Tibial nerve (tissue), 4 donors: ENCODE results near the gene SEMA3B. TPM values are rescaled to one million over a fixed set of nuclear protein-coding genes. Genes with fewer than 3 reads are reported as not detected.

ENCODE experiments used
- DNase-seq, 2 donors: peaks; one replicate each; pipeline ENCODE4 v3.0.0-alpha.2; 2019; ENCODE audit warnings: low spot score in 2 of 2
- H3K27ac ChIP-seq, 4 donors: fragments of 200-600 bp; sonication (generic) in 3 of 4; one replicate each; pipeline ENCODE4 v1.5.1; 2017 to 2019; ENCODE audit warnings: mild to moderate bottlenecking in 1 of 4
- H3K27me3 ChIP-seq, 2 donors: fragments of 200-600 bp; sonication (generic) in 1 of 2; one replicate each; pipeline versions ENCODE4 v1.5.1 to v1.6.0; 2017 to 2019
- H3K36me3 ChIP-seq, 3 donors: fragments of 200-600 bp; sonication (generic); one replicate each; pipeline ENCODE4 v1.5.1; 2018 to 2019
- H3K4me1 ChIP-seq, 4 donors: fragments of 200-600 bp; sonication (generic) in 3 of 4; one replicate each; pipeline ENCODE4 v1.5.1; 2017 to 2019
- H3K4me3 ChIP-seq, 4 donors: fragments of 200-600 bp; sonication (generic) in 3 of 4; one replicate each; pipeline ENCODE4 v1.5.1; 2017 to 2019; ENCODE audit warnings: mild to moderate bottlenecking in 1 of 4, moderate library complexity in 1 of 4
- H3K9me3 ChIP-seq, 4 donors: fragments of 200-600 bp; sonication (generic) in 3 of 4; one replicate each; pipeline ENCODE4 v1.5.1; 2017 to 2019
- EP300 ChIP-seq, 2 donors: sonication (generic); formaldehyde crosslinking; IDR thresholded peaks; one replicate each; pipeline ENCODE4 v1.6.1; 2017; ENCODE audit warnings: antibody characterized with exemption in 2 of 2, mild to moderate bottlenecking in 1 of 2
- POLR2A ChIP-seq, 2 donors: fragments of 450-650 bp; IDR thresholded peaks; one replicate each; pipeline ENCODE4 v1.6.1; 2017; ENCODE audit warnings: antibody characterized with exemption in 2 of 2, mild to moderate bottlenecking in 2 of 2, moderate library complexity in 2 of 2
- WGBS, 2 donors: methylation state at CpG; one replicate each; pipeline ENCODE4 v1.1.5; 2018; 5-methylcytosine and 5-hydroxymethylcytosine counted together
- total RNA-seq, 4 donors: library from RNA; depleted of rRNA; stranded (reverse); fragments of >200 nt; gene quantifications; one replicate each; pipeline ENCODE4 v1.1.0, GENCODE V29; 2016
- TF ChIP-seq, protein P1 (sequence below), 5 experiments: fragments of 200-600 bp in 3 of 5; fragments of 450-650 bp in 2 of 5; sonication (generic) in 3 of 5; IDR thresholded peaks; one replicate each; pipeline ENCODE4 v1.5.1; 2016 to 2019; ENCODE audit warnings: antibody characterized with exemption in 5 of 5, mild to moderate bottlenecking in 3 of 5, moderate library complexity in 2 of 5

The SEMA3B gene
- total RNA-seq, 4 donors from 2014 or later: 251 to 334 (median 261) TPM

DNA sequence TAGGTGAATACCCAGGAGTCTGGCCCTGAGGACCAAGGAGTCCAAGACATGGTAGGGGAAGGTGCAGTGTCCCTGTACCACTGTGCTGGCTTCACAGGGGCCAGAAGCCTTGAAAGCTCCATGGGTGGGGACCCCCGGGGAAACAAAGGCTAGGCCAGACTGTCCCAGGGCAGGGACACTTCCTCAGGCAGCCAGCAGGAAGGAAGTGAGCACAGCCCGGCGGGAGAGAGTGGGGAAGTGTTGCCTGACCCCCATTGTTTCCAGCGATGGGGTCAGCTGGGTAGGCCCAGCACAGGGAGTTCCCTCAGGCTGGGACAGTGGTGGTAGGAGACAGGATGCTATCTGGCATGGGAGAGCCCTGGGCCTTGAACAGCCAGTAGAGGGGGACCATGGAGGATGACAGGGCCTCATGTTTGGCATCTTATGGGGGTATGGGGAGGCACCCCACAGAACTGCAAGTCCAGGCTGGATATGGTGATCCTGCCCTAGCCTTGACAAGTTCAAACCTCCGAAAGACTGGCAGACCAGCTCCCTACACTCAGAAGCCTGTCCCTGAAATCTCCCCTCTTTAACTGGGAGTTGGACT, 54.8 kb downstream of the SEMA3B start:
- no peak for TF ChIP-seq POLR2A (IDR thresholded peaks at IDR 0.05)
- TF ChIP-seq, protein P1, sequence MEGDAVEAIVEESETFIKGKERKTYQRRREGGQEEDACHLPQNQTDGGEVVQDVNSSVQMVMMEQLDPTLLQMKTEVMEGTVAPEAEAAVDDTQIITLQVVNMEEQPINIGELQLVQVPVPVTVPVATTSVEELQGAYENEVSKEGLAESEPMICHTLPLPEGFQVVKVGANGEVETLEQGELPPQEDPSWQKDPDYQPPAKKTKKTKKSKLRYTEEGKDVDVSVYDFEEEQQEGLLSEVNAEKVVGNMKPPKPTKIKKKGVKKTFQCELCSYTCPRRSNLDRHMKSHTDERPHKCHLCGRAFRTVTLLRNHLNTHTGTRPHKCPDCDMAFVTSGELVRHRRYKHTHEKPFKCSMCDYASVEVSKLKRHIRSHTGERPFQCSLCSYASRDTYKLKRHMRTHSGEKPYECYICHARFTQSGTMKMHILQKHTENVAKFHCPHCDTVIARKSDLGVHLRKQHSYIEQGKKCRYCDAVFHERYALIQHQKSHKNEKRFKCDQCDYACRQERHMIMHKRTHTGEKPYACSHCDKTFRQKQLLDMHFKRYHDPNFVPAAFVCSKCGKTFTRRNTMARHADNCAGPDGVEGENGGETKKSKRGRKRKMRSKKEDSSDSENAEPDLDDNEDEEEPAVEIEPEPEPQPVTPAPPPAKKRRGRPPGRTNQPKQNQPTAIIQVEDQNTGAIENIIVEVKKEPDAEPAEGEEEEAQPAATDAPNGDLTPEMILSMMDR (IDR thresholded peaks at IDR 0.05): peak in 2 of 5 experiments; percentile 8 to 31
- peak in 1 of 2 donors; percentile 53 for TF ChIP-seq EP300 (IDR thresholded peaks at IDR 0.05)
- Histone ChIP-seq H3K36me3 (peaks cover 0 to 32% (median 0%) of the 10 kb centered on the region in 3 donors), H3K27ac (peak overlapping the region; percentile 72 to 99 (median 92)), H3K27me3 (no peaks in the 10 kb centered on the region), H3K4me1 (peaks cover 0 to 86% (median 47%) of the 10 kb centered on the region in 4 donors), H3K9me3 (no peaks in the 10 kb centered on the region), H3K4me3 (no peak overlapping the region)
- DNase-seq: no peak
- WGBS, 2 donors: 29 to 34% methylated on average over 5 of the region's 5 CpGs

DNA sequence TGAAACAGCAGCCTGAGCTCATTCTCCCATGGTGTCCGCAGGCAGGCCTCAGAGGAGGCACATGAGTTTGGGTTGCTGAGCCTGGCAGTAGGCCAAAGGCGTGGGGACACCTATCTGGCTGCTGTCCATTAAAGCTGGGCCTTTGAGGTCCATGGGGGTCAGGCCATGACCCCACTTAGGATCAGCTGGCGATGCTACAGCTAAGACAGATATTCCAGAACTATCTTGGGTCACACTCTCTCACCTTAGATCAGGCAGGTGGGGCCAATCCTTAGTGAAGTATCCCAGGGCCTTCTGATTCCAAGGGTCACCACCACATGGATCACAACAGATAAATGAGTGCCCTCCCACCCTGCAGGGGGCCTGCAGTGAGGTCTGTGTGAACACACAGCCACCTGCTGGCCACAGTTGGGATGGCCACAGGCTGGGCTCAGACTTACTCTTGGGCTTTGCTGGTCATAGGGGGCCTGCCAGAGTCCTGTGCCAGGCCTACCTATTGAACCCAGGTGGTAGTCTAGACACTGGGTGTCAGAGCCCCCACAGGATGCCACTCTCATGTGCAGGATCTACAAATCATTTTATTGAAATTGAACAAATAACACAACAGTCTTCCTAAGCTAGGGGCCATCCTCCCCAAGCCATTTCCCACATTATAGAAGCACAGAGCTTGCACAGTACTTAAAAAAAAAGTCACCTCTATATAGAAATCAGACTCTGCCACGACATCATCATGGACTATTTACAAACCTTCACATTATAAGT, 55.6 kb downstream of the SEMA3B start:
- Histone ChIP-seq H3K27ac (peak overlapping the region; percentile 72 to 99 (median 92)), H3K27me3 (no peaks in the 10 kb centered on the region), H3K4me1 (peaks cover 0 to 83% (median 41%) of the 10 kb centered on the region in 4 donors), H3K9me3 (no peaks in the 10 kb centered on the region), H3K36me3 (peaks cover 0 to 29% (median 0%) of the 10 kb centered on the region in 3 donors), H3K4me3 (no peak overlapping the region)
- WGBS, 2 donors: 19 to 22% methylated on average over 3 to 4 of the region's 4 CpGs
- TF ChIP-seq, protein P1 (IDR thresholded peaks at IDR 0.05): peak; percentile 69 to 89 (median 80)
- TF ChIP-seq POLR2A (IDR thresholded peaks at IDR 0.05): no peak
- DNase-seq: peak; percentile 59 to 79

DNA sequence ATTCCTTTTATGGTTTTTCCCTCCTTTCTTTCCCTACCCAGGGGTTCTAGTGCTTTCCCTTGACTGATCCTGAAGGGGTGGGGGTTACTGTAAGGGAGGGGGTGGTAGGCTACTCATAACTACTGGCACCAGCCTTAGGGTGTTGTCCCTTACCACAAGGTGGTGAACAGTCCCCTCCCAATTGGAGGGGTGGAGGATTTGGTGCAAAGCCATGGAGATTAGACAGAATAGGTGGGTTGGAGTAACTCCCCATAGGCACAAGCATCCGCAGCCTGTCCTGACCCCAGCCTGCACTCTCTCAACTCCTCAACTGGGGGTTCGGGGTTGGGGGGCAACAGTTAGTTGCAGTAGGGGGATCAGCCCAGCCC, 56.1 kb downstream of the SEMA3B start:
- peak overlapping the region in 2 of 4 donors; percentile 5 to 99 for H3K27ac ChIP-seq
- peaks cover 0 to 77% (median 36%) of the 10 kb centered on the region in 4 donors for H3K4me1 ChIP-seq
- H3K27me3 ChIP-seq: no peaks in the 10 kb centered on the region
- TF ChIP-seq EP300 (IDR thresholded peaks at IDR 0.05) (no peak), POLR2A (IDR thresholded peaks at IDR 0.05) (no peak)
- TF ChIP-seq, protein P1 (IDR thresholded peaks at IDR 0.05): no peak
- peaks cover 0 to 30% (median 2%) of the 10 kb centered on the region in 3 donors for H3K36me3 ChIP-seq
- H3K9me3 ChIP-seq: no peaks in the 10 kb centered on the region
- H3K4me3 ChIP-seq: no peak overlapping the region
- 73 to 83% methylated on average over 2 of the region's 2 CpGs for WGBS, 2 donors
- DNase-seq: no peak

DNA sequence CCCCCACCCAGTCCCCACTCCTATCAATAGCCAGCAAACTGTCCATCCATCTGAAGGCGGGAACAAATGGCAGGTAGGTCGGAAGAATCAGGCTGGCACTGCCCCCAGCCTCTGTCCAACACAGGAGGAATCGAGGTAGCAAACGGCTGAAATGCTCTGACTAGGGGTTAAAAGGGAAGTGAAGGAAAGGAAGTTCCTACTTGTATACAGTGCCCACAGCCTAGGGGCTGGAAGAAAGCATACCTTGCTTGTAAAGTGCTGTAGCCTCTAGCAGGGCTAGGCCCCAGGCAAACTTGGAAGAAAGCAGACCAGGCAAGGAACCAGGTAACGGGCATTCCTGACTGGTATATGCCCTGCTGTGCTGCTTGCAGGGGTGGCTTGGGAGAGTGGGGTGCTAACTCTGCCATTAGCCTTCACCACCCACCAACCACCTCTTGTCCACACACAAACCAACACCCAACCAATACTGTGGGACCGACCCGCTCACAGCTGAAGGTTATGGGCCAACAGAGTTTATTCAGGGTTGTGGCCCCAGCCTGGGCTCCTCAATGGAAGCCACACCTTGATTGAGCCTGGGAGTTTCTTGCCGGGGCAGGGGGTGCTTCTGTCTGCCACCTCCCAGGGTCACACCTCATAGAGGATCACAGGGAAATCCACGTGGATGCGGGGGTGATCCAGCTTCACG, 56.7 kb downstream of the SEMA3B start:
- TF ChIP-seq, protein P1 (IDR thresholded peaks at IDR 0.05): no peak
- TF ChIP-seq POLR2A (IDR thresholded peaks at IDR 0.05): no peak
- no peak for TF ChIP-seq EP300 (IDR thresholded peaks at IDR 0.05)
- Histone ChIP-seq H3K9me3 (no peaks in the 10 kb centered on the region), H3K36me3 (peaks cover 3 to 35% (median 8%) of the 10 kb centered on the region in 3 donors), H3K27ac (peak overlapping the region in 2 of 4 donors; percentile 5 to 99), H3K4me3 (no peak overlapping the region), H3K27me3 (no peaks in the 10 kb centered on the region), H3K4me1 (peaks cover 0 to 72% (median 32%) of the 10 kb centered on the region in 4 donors)
- 80 to 82% methylated on average over 8 to 11 of the region's 11 CpGs for WGBS, 2 donors
- DNase-seq: no peak
